GM23338 (cell line): ENCODE measurements around the gene HSPA9. TPM values are rescaled to one million over a fixed set of nuclear protein-coding genes. Genes with fewer than 3 reads are reported as not detected.

Experiments used
- ATAC-seq: fragments of 200-7000 bp; cut with Tn5 transposase; 3 replicates; pipeline ENCODE4 v1.9.1; 2020
- DNase-seq: peaks from one replicate; pipeline ENCODE4 v3.0.0-alpha.2; 2015; ENCODE audit warnings: low spot score
- H2AFZ ChIP-seq: fragments of 200-600 bp; sonication (generic); 2 replicates; pipeline ENCODE4 v1.8.0; 2016; ENCODE audit warnings: antibody characterized with exemption, mild to moderate bottlenecking, moderate library complexity
- H3F3A ChIP-seq: fragments of 200-600 bp; sonication (generic); replicated peaks from 2 replicates; pipeline ENCODE4 v1.8.0; 2017; ENCODE audit warnings: antibody characterized with exemption, mixed run types, low read depth
- H3K27ac ChIP-seq: fragments of 200-600 bp; sonication (generic); 2 replicates; pipeline ENCODE4 v1.6.1; 2016; ENCODE audit warnings: low read depth
- H3K27me3 ChIP-seq: fragments of 200-600 bp; sonication (generic); 2 replicates; pipeline ENCODE4 v1.8.0; 2016; ENCODE audit warnings: mild to moderate bottlenecking, mixed run types, moderate library complexity; ENCODE audit not compliant: insufficient read depth
- H3K36me3 ChIP-seq: fragments of 200-600 bp; sonication (generic); 2 replicates; pipeline ENCODE4 v1.8.0; 2016; ENCODE audit warnings: mild to moderate bottlenecking; ENCODE audit not compliant: insufficient read depth
- H3K4me1 ChIP-seq: fragments of 200-600 bp; sonication (generic); 2 replicates; pipeline ENCODE4 v1.8.0; 2016; ENCODE audit warnings: mild to moderate bottlenecking, moderate library complexity; ENCODE audit not compliant: insufficient read depth
- H3K4me2 ChIP-seq: fragments of 200-600 bp; sonication (generic); 2 replicates; pipeline ENCODE4 v1.7.1; 2017; ENCODE audit warnings: mixed run types
- H3K4me3 ChIP-seq: fragments of 200-600 bp; sonication (generic); 2 replicates; pipeline ENCODE4 v1.6.1; 2016; ENCODE audit warnings: mixed run types
- H3K79me2 ChIP-seq: fragments of 200-600 bp; sonication (generic); replicated peaks from 2 replicates; pipeline ENCODE4 v1.8.0; 2017; ENCODE audit warnings: mild to moderate bottlenecking; ENCODE audit not compliant: insufficient read depth
- H3K9me2 ChIP-seq: fragments of 200-600 bp; sonication (generic); 2 replicates; pipeline ENCODE4 v1.8.0; 2017; ENCODE audit not compliant: insufficient read depth
- H4K20me1 ChIP-seq: fragments of 200-600 bp; sonication (generic); replicated peaks from 2 replicates; pipeline ENCODE4 v1.8.0; 2017; ENCODE audit warnings: mild to moderate bottlenecking; ENCODE audit not compliant: insufficient read depth
- H3K27ac Mint-ChIP-seq: 2 replicates; pipeline ENCODE4 v1.8.0; 2020; ENCODE audit warnings: inconsistent platforms, mild to moderate bottlenecking, moderate library complexity, mixed read lengths
- H3K27me3 Mint-ChIP-seq: 3 replicates; pipeline ENCODE4 v1.8.0; 2022; ENCODE audit warnings: low read depth, mild to moderate bottlenecking, moderate library complexity, mixed read lengths, inconsistent platforms; ENCODE audit not compliant: insufficient read depth, poor library complexity
- H3K36me3 Mint-ChIP-seq: 3 replicates; pipeline ENCODE4 v1.8.0; 2021; ENCODE audit warnings: low read depth, mild to moderate bottlenecking, inconsistent platforms, moderate library complexity, mixed read lengths
- H3K4me1 Mint-ChIP-seq: 3 replicates; pipeline ENCODE4 v1.8.0; 2020; ENCODE audit warnings: mild to moderate bottlenecking, inconsistent platforms, mixed read lengths
- H3K4me3 Mint-ChIP-seq: 3 replicates; pipeline ENCODE4 v1.8.0; 2021; ENCODE audit warnings: moderate library complexity, mild to moderate bottlenecking, inconsistent platforms, mixed read lengths
- H3K9me3 Mint-ChIP-seq: 3 replicates; pipeline ENCODE4 v1.8.0; 2020; ENCODE audit warnings: moderate library complexity, mild to moderate bottlenecking, inconsistent platforms, mixed read lengths
- CREB1 ChIP-seq: fragments of 250-450 bp; sonication (Bioruptor Pico); IDR thresholded peaks from 2 replicates; pipeline ENCODE4 v1.5.0; 2020; ENCODE audit warnings: low read depth, mild to moderate bottlenecking, moderate library complexity
- EZH2 ChIP-seq: fragments of 200-600 bp; sonication (generic); IDR thresholded peaks from one replicate; pipeline ENCODE4 v1.8.0; 2017; ENCODE audit warnings: antibody characterized with exemption, mild to moderate bottlenecking, low read depth; ENCODE audit not compliant: unreplicated experiment
- EZH2phosphoT487 ChIP-seq: fragments of 200-600 bp; sonication (generic); IDR thresholded peaks from one replicate; pipeline ENCODE4 v1.8.1; 2018; ENCODE audit warnings: antibody characterized with exemption; ENCODE audit not compliant: unreplicated experiment
- JUNB ChIP-seq: IDR thresholded peaks from one replicate; pipeline ENCODE4 v1.6.1; 2016; ENCODE audit warnings: antibody characterized with exemption; ENCODE audit not compliant: unreplicated experiment
- NANOG ChIP-seq: IDR thresholded peaks from 2 replicates; pipeline ENCODE4 v1.6.1; 2016; ENCODE audit warnings: antibody characterized with exemption, borderline replicate concordance
- STAT1 ChIP-seq: IDR thresholded peaks from one replicate; pipeline ENCODE4 v1.6.1; 2016; ENCODE audit warnings: antibody characterized with exemption; ENCODE audit not compliant: unreplicated experiment
- ZNF331 ChIP-seq: fragments of 250-450 bp; sonication (Bioruptor Pico); IDR thresholded peaks from 2 replicates; pipeline ENCODE4 v1.5.0; 2020; ENCODE audit warnings: low read depth, mild to moderate bottlenecking, moderate library complexity
- polyA plus RNA-seq: library from polyadenylated mRNA; unstranded; fragments of >200 nt; fragmentation: Nextera tagmentation; extraction: Ambion mirVana; gene quantifications from 2 replicates; pipeline ENCODE4 v1.2.1, GENCODE V29; 2016
- total RNA-seq: library from RNA; depleted of rRNA; stranded (reverse); fragments of >200 nt; shearing (Covaris generic); gene quantifications from 2 replicates; pipeline ENCODE4 v1.2.3, GENCODE V29; 2014
- TF ChIP-seq, protein P1 (sequence below): IDR thresholded peaks from one replicate; pipeline ENCODE4 v1.6.1; 2018; ENCODE audit warnings: antibody characterized with exemption; ENCODE audit not compliant: unreplicated experiment
- TF ChIP-seq, protein P2 (sequence below): IDR thresholded peaks from 2 replicates; pipeline ENCODE4 v1.6.1; 2016; ENCODE audit warnings: antibody characterized with exemption

Gene HSPA9
- total and polyA plus RNA-seq, 2 experiments from 2014 or later = 302 to 751 TPM

DNA sequence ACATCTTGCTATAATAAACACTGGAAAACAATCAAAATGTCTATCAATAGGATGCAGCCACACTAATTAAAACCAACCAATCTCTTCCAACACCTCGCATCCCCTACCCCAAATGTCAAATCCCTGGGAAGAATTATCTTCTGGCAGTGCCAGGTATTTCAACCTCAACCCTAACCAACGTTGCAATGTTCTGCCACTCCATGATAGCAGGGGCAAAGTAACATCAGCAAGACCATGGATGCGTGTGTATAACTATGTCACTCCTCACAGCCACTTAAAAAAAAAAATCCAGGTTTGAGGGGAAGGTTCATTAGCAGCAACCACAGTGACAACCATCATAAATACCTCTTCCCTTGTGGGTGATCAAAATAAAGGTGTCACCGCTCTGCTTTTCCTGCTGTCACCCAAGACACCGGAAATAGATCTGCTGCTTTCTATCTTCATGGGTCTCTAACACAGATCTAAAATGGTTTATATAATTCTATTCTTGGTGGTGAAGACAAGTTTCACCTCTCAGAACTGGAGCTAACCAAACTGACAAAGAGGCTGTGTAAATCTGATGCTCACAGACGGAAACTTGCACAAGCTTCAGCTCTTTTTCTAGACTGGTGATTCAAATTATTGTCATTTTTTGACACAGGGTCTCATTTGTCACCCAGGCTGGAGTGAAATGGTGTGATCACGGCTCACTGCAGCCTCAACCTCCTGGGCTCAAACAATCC is 9.9 kb downstream of the HSPA9 start (continued):
- TF ChIP-seq, protein P1, sequence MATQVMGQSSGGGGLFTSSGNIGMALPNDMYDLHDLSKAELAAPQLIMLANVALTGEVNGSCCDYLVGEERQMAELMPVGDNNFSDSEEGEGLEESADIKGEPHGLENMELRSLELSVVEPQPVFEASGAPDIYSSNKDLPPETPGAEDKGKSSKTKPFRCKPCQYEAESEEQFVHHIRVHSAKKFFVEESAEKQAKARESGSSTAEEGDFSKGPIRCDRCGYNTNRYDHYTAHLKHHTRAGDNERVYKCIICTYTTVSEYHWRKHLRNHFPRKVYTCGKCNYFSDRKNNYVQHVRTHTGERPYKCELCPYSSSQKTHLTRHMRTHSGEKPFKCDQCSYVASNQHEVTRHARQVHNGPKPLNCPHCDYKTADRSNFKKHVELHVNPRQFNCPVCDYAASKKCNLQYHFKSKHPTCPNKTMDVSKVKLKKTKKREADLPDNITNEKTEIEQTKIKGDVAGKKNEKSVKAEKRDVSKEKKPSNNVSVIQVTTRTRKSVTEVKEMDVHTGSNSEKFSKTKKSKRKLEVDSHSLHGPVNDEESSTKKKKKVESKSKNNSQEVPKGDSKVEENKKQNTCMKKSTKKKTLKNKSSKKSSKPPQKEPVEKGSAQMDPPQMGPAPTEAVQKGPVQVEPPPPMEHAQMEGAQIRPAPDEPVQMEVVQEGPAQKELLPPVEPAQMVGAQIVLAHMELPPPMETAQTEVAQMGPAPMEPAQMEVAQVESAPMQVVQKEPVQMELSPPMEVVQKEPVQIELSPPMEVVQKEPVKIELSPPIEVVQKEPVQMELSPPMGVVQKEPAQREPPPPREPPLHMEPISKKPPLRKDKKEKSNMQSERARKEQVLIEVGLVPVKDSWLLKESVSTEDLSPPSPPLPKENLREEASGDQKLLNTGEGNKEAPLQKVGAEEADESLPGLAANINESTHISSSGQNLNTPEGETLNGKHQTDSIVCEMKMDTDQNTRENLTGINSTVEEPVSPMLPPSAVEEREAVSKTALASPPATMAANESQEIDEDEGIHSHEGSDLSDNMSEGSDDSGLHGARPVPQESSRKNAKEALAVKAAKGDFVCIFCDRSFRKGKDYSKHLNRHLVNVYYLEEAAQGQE = no peak
- TF ChIP-seq JUNB (no peak), EZH2 (no peak), NANOG (no peak), STAT1 (no peak), CREB1 (no peak)
- TF ChIP-seq, protein P2, sequence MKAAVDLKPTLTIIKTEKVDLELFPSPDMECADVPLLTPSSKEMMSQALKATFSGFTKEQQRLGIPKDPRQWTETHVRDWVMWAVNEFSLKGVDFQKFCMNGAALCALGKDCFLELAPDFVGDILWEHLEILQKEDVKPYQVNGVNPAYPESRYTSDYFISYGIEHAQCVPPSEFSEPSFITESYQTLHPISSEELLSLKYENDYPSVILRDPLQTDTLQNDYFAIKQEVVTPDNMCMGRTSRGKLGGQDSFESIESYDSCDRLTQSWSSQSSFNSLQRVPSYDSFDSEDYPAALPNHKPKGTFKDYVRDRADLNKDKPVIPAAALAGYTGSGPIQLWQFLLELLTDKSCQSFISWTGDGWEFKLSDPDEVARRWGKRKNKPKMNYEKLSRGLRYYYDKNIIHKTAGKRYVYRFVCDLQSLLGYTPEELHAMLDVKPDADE = no peak

DNA sequence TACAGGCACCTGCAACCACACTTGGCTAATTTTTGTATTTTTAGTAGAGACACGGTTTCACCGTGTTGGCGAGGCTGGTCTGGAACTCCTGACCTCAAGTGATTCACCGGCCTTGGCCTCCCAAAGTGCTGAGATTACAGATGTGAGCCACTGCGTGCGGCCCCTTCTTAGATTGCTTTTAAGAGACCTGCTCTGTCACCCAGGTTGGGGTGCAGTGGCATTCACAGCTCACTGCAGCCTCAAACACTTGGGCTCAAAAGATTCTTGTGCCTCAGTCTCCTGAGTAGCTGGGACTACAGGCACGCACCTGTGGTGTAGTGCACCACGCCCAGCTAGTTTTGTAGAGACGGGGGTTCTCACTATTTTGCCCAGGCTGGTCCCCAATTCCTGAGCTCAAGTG is 11.0 kb downstream of the HSPA9 start:
- peaks cover 90% of the 10 kb centered on the region for H3K79me2 ChIP-seq
- DNase-seq (no peak), ATAC-seq (no peak)
- peaks cover 93% of the 10 kb centered on the region for H3K36me3 Mint-ChIP-seq
- H3K9me3 Mint-ChIP-seq = no peaks in the 10 kb centered on the region
- no peaks in the 10 kb centered on the region for H3K4me1 ChIP-seq
- H3K27ac Mint-ChIP-seq = no peak overlapping the region
- no peak overlapping the region for H2AFZ ChIP-seq
- peaks cover 86% of the 10 kb centered on the region for H4K20me1 ChIP-seq
- H3K36me3 ChIP-seq = peaks cover 94% of the 10 kb centered on the region
- H3K27ac ChIP-seq = no peak overlapping the region; the same call in 1 of the 2 replicates
- no peak overlapping the region for H3K4me2 ChIP-seq
- no peak overlapping the region for H3K4me3 Mint-ChIP-seq
- TF ChIP-seq EZH2phosphoT487 = no peak
- TF ChIP-seq ZNF331 (CRISPR knock-in tag) = no peak
- TF ChIP-seq JUNB = no peak
- no peak for TF ChIP-seq STAT1
- no peak for TF ChIP-seq NANOG
- H3K4me3 ChIP-seq = no peak overlapping the region
- H3F3A ChIP-seq = peaks cover 29% of the 10 kb centered on the region
- H3K27me3 ChIP-seq = no peaks in the 10 kb centered on the region
- peaks cover 2% of the 10 kb centered on the region for H3K27me3 Mint-ChIP-seq
- no peaks in the 10 kb centered on the region for H3K9me2 ChIP-seq
- H3K4me1 Mint-ChIP-seq = no peaks in the 10 kb centered on the region
